ENCODE data around the gene NPR1.
A peak's percentile ranks its signal among the peaks of the same experiment; 100 is the strongest.
"Not testable (repeated sequence)": the region's sequence is repeated elsewhere in the genome, so short reads cannot be mapped to it uniquely, and the experiment has no call there.

The NPR1 gene

GRCh38 chr1:153682730-153683129 is 4.2 kb downstream of the NPR1 start:
- DNase-seq (ENCODE audit: low read depth): no peak

- DNase-seq (ENCODE audit: low read depth): no peak
Observed at GRCh38 chr1:153683854-153684253, 5.4 kb downstream of the NPR1 start.

- no peak for DNase-seq (ENCODE audit: low read depth)
Observed at GRCh38 chr1:153684892-153685291, 6.4 kb downstream of the NPR1 start.

- no peak for DNase-seq (ENCODE audit: low read depth)
Observed at GRCh38 chr1:153685544-153686340, 7.3 kb downstream of the NPR1 start.

- DNase-seq (ENCODE audit: low read depth): no peak
Observed at GRCh38 chr1:153687346-153688125, 9.0 kb downstream of the NPR1 start.

- no peak for DNase-seq (ENCODE audit: low read depth)
Observed at GRCh38 chr1:153688276-153688675, 9.8 kb downstream of the NPR1 start.

- DNase-seq (ENCODE audit: low read depth): no peak
Observed at GRCh38 chr1:153688736-153689328, 10.3 kb downstream of the NPR1 start.

- no peak for DNase-seq (ENCODE audit: low read depth)
Observed at GRCh38 chr1:153693466-153693865, 15.0 kb downstream of the NPR1 start.

GRCh38 chr1:153696741-153697140 is 18.3 kb downstream of the NPR1 start:
- no peak for DNase-seq (ENCODE audit: low read depth)

- no peak for DNase-seq (ENCODE audit: low read depth)
Observed at GRCh38 chr1:153697191-153698019, 18.9 kb downstream of the NPR1 start.

GRCh38 chr1:153698020-153698922 is 19.8 kb downstream of the NPR1 start:
- no peak for DNase-seq (ENCODE audit: low read depth)

- peak; percentile 63 for DNase-seq (ENCODE audit: low read depth)
Observed at GRCh38 chr1:153698923-153699714, 20.6 kb downstream of the NPR1 start.

- no peak for DNase-seq (ENCODE audit: low read depth)
Observed at GRCh38 chr1:153699768-153700167, 21.3 kb downstream of the NPR1 start.

GRCh38 chr1:153705484-153705883 is 27.0 kb downstream of the NPR1 start:
- DNase-seq (ENCODE audit: low read depth): no peak

GRCh38 chr1:153711026-153711425 is 32.5 kb downstream of the NPR1 start:
- DNase-seq (ENCODE audit: low read depth): no peak

GRCh38 chr1:153716211-153716610 is 37.7 kb downstream of the NPR1 start:
- not testable (repeated sequence) for DNase-seq (ENCODE audit: low read depth)

GRCh38 chr1:153717330-153717729 is 38.8 kb downstream of the NPR1 start:
- no peak for DNase-seq (ENCODE audit: low read depth)

GRCh38 chr1:153723687-153724086 is 45.2 kb downstream of the NPR1 start:
- no peak for DNase-seq (ENCODE audit: low read depth)

- not testable (repeated sequence) for DNase-seq (ENCODE audit: low read depth)
Observed at GRCh38 chr1:153724634-153725033, 46.1 kb downstream of the NPR1 start.

Measured in GM04503 (cell line).